ENCODE data around the gene CSTPP1.

- TF ChIP-seq CTCF (IDR thresholded peaks at IDR 0.05) (no peak), POLR2A (IDR thresholded peaks at IDR 0.05) (no peak)
Measured at GRCh38 chr11:46907606-46908005, 29.0 kb upstream of the CSTPP1 start.

All from lower leg skin (tissue), 3 donors.